GM18909 (cell line): ENCODE results near the gene NSMF.
"Not testable (repeated sequence)": the region's sequence is repeated elsewhere in the genome, so short reads cannot be mapped to it uniquely, and the experiment has no call there.

ENCODE experiments used
- ATAC-seq: cut with Tn5 transposase; IDR thresholded peaks from one replicate; pipeline ENCODE4 v1.9.1; 2021; ENCODE audit warnings: mild to moderate bottlenecking; ENCODE audit not compliant: unreplicated experiment, poor library complexity

Gene NSMF

GRCh38 chr9:137477778-137478612 is 18.9 kb upstream of the NSMF start:
- no peak for ATAC-seq

GRCh38 chr9:137476856-137477255 is 17.7 kb upstream of the NSMF start:
- no peak for ATAC-seq

GRCh38 chr9:137475666-137476065 is 16.5 kb upstream of the NSMF start:
- ATAC-seq = no peak

GRCh38 chr9:137474271-137474670 is 15.1 kb upstream of the NSMF start:
- no peak for ATAC-seq

- ATAC-seq = no peak
Measured at GRCh38 chr9:137470785-137471184, 11.7 kb upstream of the NSMF start.

- no peak for ATAC-seq
Measured at GRCh38 chr9:137467896-137468295, 8.8 kb upstream of the NSMF start.

GRCh38 chr9:137467161-137467581 is 8.0 kb upstream of the NSMF start:
- ATAC-seq = no peak

GRCh38 chr9:137466389-137467085 is 7.4 kb upstream of the NSMF start:
- not testable (repeated sequence) for ATAC-seq

GRCh38 chr9:137465720-137466388 is 6.7 kb upstream of the NSMF start:
- no peak for ATAC-seq

- no peak for ATAC-seq
Measured at GRCh38 chr9:137465000-137465719, 6.0 kb upstream of the NSMF start.

- no peak for ATAC-seq
Measured at GRCh38 chr9:137464291-137464999, 5.3 kb upstream of the NSMF start.

- ATAC-seq = no peak
Measured at GRCh38 chr9:137463931-137464290, 4.8 kb upstream of the NSMF start.

- ATAC-seq = no peak
Measured at GRCh38 chr9:137462986-137463930, 4.1 kb upstream of the NSMF start.

GRCh38 chr9:137462396-137462985 is 3.4 kb upstream of the NSMF start:
- ATAC-seq = no peak

- ATAC-seq = peak; percentile 42
Measured at GRCh38 chr9:137461663-137462395, 2.7 kb upstream of the NSMF start.

- no peak for ATAC-seq
Measured at GRCh38 chr9:137461316-137461662, 2.2 kb upstream of the NSMF start.

GRCh38 chr9:137460363-137461315 is 1.5 kb upstream of the NSMF start:
- ATAC-seq = no peak
